ENCODE results near the gene MOB3B. TPM values are rescaled to one million over a fixed set of nuclear protein-coding genes. Genes with fewer than 3 reads are reported as not detected.

The MOB3B gene
- total RNA-seq, 1 donor = 0.43 TPM

DNA sequence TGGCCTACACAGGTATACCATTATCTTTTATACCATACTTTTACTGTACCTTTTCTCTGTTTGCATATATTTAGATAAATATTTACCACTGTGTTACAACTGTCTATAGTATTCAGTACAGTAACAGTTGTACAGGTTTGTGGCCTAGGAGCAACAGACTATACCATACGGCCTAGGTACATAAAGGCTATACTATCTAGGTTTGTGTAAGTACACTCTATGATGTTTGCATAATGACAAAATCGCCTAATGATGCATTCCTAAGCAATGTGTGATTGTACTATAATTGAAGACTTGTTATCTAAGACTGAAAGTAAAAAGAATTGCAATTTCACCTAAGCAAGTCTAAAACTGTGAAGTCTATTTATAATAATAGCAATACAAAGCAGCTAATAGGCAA, 39.8 kb upstream of the MOB3B start:
- no peak overlapping the region for H3K4me3 ChIP-seq (ENCODE audit: low read depth, low read length)
- no peak for TF ChIP-seq CTCF (IDR thresholded peaks at IDR 0.05; ENCODE audit: insufficient read depth, low read depth, low read length)
- no peak for DNase-seq (ENCODE audit: low read depth)

DNA sequence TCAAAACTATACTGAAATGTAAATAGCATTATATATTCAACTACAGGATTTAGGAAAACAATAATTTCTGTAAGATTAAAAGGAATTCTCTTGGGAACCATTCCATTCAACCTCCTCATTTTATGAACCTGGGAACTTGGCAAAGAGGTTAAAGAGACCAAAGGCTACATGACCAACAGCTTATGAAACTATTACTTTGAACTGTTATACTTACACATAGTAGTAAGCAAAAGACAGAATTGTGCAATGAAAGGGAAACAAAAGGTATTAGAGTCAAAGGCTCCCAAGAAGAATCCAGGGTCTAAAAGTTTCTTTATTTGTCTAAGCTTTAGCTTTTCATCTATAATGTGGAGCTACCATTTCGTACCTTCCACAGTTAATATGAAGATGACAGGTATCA, 36.5 kb upstream of the MOB3B start:
- no peak for TF ChIP-seq CTCF (IDR thresholded peaks at IDR 0.05; ENCODE audit: insufficient read depth, low read depth, low read length)
- peak; percentile 53 for DNase-seq (ENCODE audit: low read depth)

DNA sequence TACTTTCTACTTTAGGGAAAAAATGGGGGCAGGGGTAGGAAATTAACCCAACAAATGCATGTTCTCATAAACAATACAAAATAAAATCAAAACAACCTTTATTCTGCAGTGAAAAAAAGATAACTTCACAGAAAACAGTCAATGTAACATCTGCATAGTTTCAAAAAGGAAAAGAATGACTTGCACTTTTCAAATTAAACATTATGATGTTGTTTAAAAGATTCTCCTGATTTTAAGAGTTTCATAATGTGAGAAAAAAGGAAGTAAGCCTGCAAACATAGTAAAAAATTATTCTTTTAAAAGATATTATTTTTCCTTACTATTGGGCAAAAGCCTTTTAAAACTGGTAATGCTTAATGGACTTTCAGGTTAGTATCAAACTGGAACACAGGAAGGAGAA, 36.1 kb upstream of the MOB3B start:
- no peak overlapping the region for H3K4me3 ChIP-seq (ENCODE audit: low read depth, low read length)
- no peak for TF ChIP-seq CTCF (IDR thresholded peaks at IDR 0.05; ENCODE audit: insufficient read depth, low read depth, low read length)
- peak; percentile 30 for DNase-seq (ENCODE audit: low read depth)

More for the DNA sequence above, 36.5 kb upstream of the MOB3B start:
- no peak overlapping the region for H3K4me3 ChIP-seq (ENCODE audit: low read depth, low read length)

- TF ChIP-seq CTCF (IDR thresholded peaks at IDR 0.05; ENCODE audit: insufficient read depth, low read depth, low read length) = no peak
- no peak for DNase-seq (ENCODE audit: low read depth)
- H3K4me3 ChIP-seq (ENCODE audit: low read depth, low read length) = no peak overlapping the region
Measured at GRCh38 chr9:27564670-27565069, 35.1 kb upstream of the MOB3B start.

DNA sequence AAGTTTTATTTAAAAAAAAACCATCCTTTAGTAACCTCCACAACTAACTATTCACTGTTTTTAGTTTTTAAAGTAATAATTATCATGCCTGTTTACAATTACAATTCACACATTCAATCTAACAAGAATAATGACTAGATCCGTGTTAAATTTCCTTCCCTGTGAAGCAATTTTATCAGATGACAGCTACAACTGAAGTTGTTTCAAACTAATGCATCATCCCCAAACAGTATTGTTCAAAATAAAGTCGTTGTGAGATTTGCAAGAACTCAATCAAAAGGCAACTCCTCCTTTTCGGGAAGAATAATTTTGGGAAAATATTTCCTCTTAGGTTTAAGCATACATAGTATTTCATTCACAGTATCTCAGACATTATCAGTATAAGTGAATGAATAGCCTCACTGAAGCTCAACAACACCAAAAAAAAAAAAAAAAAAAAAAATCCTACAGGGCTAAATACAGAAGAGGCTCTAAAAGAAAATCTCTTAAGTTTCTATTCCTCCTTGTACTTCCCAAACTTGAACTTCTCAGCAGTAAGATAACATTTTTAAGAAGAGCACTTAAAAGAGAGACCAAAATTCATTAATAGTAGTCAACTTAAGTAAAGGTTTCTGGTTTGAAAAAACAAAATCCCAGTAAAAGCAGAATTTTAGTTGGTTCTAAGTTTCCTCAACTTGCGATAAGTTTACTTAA, 34.3 kb upstream of the MOB3B start:
- no peak for DNase-seq (ENCODE audit: low read depth)
- no peak for TF ChIP-seq CTCF (IDR thresholded peaks at IDR 0.05; ENCODE audit: insufficient read depth, low read depth, low read length)
- no peak overlapping the region for H3K4me3 ChIP-seq (ENCODE audit: low read depth, low read length)

DNA sequence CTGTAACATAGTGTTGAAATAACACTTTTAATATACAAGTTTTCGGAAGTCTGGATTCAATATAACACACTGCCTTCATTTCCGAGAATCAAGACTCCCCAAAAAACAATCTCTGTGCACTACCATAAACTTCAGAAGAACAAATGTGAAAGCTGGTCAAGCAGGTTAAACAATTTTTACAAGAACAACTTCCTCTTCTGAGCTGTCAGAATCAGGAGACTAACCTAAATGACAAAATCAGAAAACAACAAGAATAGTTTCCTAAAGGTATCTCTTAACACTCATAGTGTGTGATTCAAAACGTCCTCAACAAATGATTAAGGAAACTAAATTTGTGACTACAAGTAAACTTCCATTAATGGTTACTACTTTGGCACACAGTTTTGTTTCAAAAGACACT, 32.1 kb upstream of the MOB3B start:
- H3K4me3 ChIP-seq (ENCODE audit: low read depth, low read length) = no peak overlapping the region
- no peak for DNase-seq (ENCODE audit: low read depth)
- no peak for TF ChIP-seq CTCF (IDR thresholded peaks at IDR 0.05; ENCODE audit: insufficient read depth, low read depth, low read length)

- no peak overlapping the region for H3K4me3 ChIP-seq (ENCODE audit: low read depth, low read length)
- no peak for TF ChIP-seq CTCF (IDR thresholded peaks at IDR 0.05; ENCODE audit: insufficient read depth, low read depth, low read length)
- no peak for DNase-seq (ENCODE audit: low read depth)
Measured at GRCh38 chr9:27560457-27560856, 30.8 kb upstream of the MOB3B start.

Measured in fibroblast of villous mesenchyme (primary cell).